Activated CD8-positive, alpha-beta T cell treated with anti-CD3 and anti-CD28 coated beads for 36 hours (primary cell): ENCODE measurements around the gene SPAG4. TPM values are rescaled to one million over a fixed set of nuclear protein-coding genes. Genes with fewer than 3 reads are reported as not detected.
A peak's percentile ranks its signal among the peaks of the same experiment; 100 is the strongest.

ENCODE experiments used
- ATAC-seq: fragments of 200-7000 bp; cut with Tn5 transposase; one replicate; pipeline ENCODE4 v1.10.0; 2021; ENCODE audit warnings: mild to moderate bottlenecking, moderate library complexity
- CTCF ChIA-PET: fragments of 350-600 bp; sonication (Branson Sonifier 250); formaldehyde crosslinking; loops from one replicate; lab custom pipeline; 2021; ENCODE audit warnings: antibody characterized with exemption; lab: Charles Lee
- POLR2A ChIA-PET: fragments of 350-600 bp; sonication (Branson Sonifier 250); formaldehyde crosslinking; loops from one replicate; lab custom pipeline; 2021; ENCODE audit warnings: antibody characterized with exemption; lab: Charles Lee
- DNase-seq: peaks from one replicate; pipeline ENCODE4 v3.0.0-alpha.2; 2020
- H3K27ac Mint-ChIP-seq: one replicate; pipeline ENCODE4 v1.8.0; 2021; ENCODE audit warnings: mild to moderate bottlenecking, mixed read lengths
- H3K27me3 Mint-ChIP-seq: one replicate; pipeline ENCODE4 v1.8.0; 2021; ENCODE audit warnings: mixed read lengths
- H3K36me3 Mint-ChIP-seq: one replicate; pipeline ENCODE4 v1.8.0; 2021; ENCODE audit warnings: low read depth, mixed read lengths
- H3K4me1 Mint-ChIP-seq: one replicate; pipeline ENCODE4 v1.8.0; 2021; ENCODE audit warnings: low read depth, mixed read lengths
- H3K4me3 Mint-ChIP-seq: one replicate; pipeline ENCODE4 v1.8.0; 2021; ENCODE audit warnings: mild to moderate bottlenecking, moderate library complexity, mixed read lengths
- H3K9me3 Mint-ChIP-seq: one replicate; pipeline ENCODE4 v1.8.0; 2021; ENCODE audit warnings: mixed read lengths
- intact Hi-C: fragments of 100-400 bp; cut with micrococcal nuclease; formaldehyde crosslinking; loops from one replicate; pipeline ENCODE4 v1.10.0; 2022
- total RNA-seq, 2 experiments: library from RNA; stranded (reverse); gene quantifications; one replicate each; pipeline ENCODE4 v1.2.3, GENCODE V29; 2021
- TF ChIP-seq, protein P1 (sequence below): fragments of 200-600 bp; IDR thresholded peaks from one replicate; pipeline ENCODE4 v1.8.0; 2022; ENCODE audit warnings: antibody characterized with exemption, mild to moderate bottlenecking

Gene SPAG4
- total RNA-seq, 2 experiments from 2014 or later, result 11.5 to 11.8 TPM

DNA sequence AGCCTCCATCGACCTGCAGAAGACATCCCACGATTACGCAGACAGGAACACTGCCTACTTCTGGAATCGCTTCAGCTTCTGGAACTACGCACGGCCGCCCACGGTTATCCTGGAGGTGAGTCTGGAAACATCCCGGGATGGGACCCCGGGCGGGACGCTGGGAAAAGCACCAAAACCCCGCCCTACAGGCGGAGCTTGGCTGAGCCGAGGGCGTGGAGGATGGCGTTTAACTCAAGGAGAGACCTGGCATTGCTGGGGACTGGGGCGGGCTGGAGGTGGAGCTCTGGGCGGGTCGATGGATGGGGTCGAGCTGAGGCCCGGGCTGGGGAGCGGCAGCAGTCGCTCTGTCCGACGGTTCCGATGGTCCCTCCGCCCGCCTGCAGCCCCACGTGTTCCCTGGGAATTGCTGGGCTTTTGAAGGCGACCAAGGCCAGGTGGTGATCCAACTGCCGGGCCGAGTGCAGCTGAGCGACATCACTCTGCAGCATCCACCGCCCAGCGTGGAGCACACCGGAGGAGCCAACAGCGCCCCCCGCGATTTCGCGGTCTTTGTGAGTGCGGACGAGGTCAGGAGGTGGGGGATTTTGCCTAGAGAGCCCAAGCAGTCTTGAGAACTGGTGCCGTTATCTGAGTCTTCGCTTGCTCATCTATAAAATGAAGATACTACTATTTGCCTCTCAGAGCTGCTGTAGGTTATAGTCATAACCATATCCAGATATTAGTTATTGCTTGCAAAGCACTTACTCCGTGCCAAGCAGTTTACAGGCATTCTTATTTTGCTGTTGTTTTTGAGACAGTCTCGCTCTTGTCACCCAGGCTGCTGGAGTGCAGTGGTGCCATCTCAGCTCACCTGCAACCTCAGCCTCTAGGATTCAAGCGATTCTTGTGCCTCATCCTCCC, 3.8 kb downstream of the SPAG4 start:
- Mint-ChIP-seq H3K27me3 (peaks cover 3% of the 10 kb centered on the region), H3K36me3 (peaks cover 5% of the 10 kb centered on the region), H3K4me1 (peaks cover 41% of the 10 kb centered on the region), H3K4me3 (peak overlapping the region; percentile 89), H3K27ac (peak overlapping the region; percentile 83), H3K9me3 (no peaks in the 10 kb centered on the region)
- DNase-seq, result peak; percentile 92
- ATAC-seq, result peak; percentile 35
- TF ChIP-seq, protein P1, sequence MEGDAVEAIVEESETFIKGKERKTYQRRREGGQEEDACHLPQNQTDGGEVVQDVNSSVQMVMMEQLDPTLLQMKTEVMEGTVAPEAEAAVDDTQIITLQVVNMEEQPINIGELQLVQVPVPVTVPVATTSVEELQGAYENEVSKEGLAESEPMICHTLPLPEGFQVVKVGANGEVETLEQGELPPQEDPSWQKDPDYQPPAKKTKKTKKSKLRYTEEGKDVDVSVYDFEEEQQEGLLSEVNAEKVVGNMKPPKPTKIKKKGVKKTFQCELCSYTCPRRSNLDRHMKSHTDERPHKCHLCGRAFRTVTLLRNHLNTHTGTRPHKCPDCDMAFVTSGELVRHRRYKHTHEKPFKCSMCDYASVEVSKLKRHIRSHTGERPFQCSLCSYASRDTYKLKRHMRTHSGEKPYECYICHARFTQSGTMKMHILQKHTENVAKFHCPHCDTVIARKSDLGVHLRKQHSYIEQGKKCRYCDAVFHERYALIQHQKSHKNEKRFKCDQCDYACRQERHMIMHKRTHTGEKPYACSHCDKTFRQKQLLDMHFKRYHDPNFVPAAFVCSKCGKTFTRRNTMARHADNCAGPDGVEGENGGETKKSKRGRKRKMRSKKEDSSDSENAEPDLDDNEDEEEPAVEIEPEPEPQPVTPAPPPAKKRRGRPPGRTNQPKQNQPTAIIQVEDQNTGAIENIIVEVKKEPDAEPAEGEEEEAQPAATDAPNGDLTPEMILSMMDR, result peak; percentile 45
- POLR2A ChIA-PET, result interaction anchor here (0.8 to 6.4 kb wide), 10 partner anchors 10 to 123 kb away, joined by 3 to 163 read pairs (median 4); partner anchors contain the start of genes CPNE1, NFS1, RBM12 and RBM39
- intact Hi-C loops, result loop anchor here (5.0 to 10.0 kb wide), 3 partner anchors 43 to 335 kb away; partner anchors contain the start of genes CPNE1, RBM12, RBM39 and SCAND1
- CTCF ChIA-PET, result interaction anchor here (0.7 to 4.7 kb wide), 24 partner anchors 8 to 334 kb away, joined by 3 to 49 read pairs (median 4); partner anchors contain the start of genes CPNE1, ERGIC3, RBM12 and SCAND1

DNA sequence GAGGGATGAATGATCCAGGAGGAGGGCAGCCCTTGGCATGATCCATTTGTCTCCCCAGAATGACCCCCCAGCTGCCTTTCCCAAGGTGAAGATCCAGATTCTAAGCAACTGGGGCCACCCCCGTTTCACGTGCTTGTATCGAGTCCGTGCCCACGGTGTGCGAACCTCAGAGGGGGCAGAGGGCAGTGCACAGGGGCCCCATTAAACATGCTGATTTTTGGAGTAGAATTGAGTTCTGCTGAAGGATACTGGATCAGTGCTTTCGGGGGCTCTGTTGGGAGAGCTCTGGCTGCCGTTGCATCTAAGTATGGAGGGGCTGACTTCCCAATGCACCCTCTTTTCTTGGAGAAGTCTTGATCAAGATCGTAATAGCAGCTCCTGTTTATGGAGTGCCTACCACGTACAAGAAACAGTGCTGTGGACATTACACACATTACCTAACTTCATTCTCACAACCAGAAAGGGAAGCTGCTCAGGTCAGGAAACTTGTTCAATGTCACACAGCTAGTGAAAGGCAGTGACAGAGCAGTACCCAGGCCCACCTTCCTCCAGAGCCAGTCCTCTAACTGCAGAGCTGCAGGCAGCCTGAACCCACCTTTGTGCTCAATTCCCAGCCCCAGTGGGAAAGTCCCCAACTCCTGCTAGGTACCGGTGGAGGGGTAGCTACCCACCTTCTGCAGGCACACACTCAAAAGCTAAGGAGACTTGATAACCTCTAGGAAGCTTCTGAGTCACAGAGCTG, 5.4 kb downstream of the SPAG4 start:
- Mint-ChIP-seq H3K36me3 (peaks cover 14% of the 10 kb centered on the region), H3K4me1 (peaks cover 34% of the 10 kb centered on the region), H3K27me3 (peaks cover 3% of the 10 kb centered on the region), H3K4me3 (no peak overlapping the region), H3K9me3 (no peaks in the 10 kb centered on the region), H3K27ac (peak overlapping the region; percentile 22)
- ATAC-seq (no peak), DNase-seq (no peak)
- intact Hi-C loops, result no loop called here
- TF ChIP-seq, protein P1, result no peak
- ChIA-PET POLR2A (interaction anchor here (1.3 to 6.4 kb wide), 4 partner anchors 8 to 80 kb away, joined by 4 to 163 read pairs (median 20); partner anchors contain the start of genes CPNE1, NFS1, RBM12 and ROMO1), CTCF (interaction anchor here (1.1 to 4.7 kb wide), 8 partner anchors 10 to 79 kb away, joined by 3 to 49 read pairs (median 8); partner anchors contain the start of genes CPNE1, ERGIC3 and RBM12)

DNA sequence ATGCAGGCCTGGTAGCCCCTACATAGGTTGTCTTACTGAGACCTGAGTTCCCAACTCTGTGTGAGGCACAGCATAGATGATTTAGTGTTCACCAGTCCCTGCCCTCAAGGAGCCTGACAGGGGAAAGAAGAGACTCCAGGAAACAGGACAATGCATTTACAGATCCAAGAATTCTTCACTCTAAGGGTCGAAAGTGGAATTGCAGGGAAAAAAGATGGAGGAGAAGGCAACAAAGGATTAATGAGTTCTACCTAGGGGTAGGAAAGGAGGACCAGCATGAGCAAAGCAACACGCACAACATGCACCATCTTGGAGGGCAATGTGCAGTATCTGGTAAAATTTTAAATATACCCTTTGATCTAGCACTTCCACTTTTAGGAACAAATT, 5.9 kb downstream of the SPAG4 start:
- H3K36me3 Mint-ChIP-seq, result peaks cover 16% of the 10 kb centered on the region
- POLR2A ChIA-PET, result interaction anchor here (6.4 kb wide), 1 partner anchor 39 kb away, joined by 163 read pairs; the partner anchor contains the start of genes CPNE1 and RBM12
- intact Hi-C loops, result no loop called here

DNA sequence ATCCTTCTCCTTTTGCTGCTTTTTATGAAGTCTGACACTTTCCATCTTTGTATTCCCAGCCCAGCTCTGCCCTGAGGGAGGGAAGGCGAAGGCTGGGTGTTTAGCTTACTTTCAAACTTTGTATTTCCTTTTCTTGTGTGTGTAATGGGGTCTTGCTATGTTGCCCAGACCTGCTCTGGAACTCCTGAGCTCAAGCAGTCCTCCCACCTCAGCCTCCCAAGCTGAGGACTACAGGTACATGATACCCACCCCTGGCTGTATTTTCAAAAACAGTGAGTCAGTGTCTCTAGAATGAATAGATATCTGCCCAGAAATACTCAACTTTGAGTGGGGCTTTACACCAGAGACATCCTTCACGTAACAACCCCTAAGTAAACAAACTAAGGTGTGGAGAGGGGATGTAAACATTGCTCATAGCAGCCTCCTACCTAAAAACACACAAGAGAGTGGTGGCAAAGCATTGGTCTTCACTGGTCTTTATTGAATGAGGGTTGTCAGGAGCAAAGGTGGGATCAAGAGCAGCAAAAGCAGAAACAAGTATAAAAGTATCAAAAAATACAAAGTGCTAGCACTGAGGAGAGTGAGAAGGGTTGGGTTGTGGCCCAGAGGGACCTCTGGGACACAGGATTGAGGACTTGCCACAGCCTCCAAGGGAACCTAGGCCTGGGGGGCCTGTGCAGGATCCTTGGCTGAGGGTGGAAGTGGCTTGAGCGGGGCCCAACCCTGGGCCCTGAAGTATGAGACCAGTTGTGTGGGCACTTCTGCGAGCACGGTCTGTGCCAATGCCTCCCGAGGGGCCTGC, 10.2 kb downstream of the SPAG4 start:
- peaks cover 31% of the 10 kb centered on the region for H3K36me3 Mint-ChIP-seq
- H3K4me3 Mint-ChIP-seq, result no peak overlapping the region
- ATAC-seq, result no peak
- CTCF ChIA-PET, result no interaction called here
- no peak for DNase-seq
- intact Hi-C loops, result no loop called here
- no peaks in the 10 kb centered on the region for H3K4me1 Mint-ChIP-seq
- POLR2A ChIA-PET, result no interaction called here
- TF ChIP-seq, protein P1, result no peak
- H3K9me3 Mint-ChIP-seq, result no peaks in the 10 kb centered on the region
- H3K27me3 Mint-ChIP-seq, result no peaks in the 10 kb centered on the region
- H3K27ac Mint-ChIP-seq, result peak overlapping the region; percentile 65

More for the DNA sequence above, 5.9 kb downstream of the SPAG4 start:
- no peak for ATAC-seq
- H3K27ac Mint-ChIP-seq, result peak overlapping the region; percentile 48
- H3K4me3 Mint-ChIP-seq, result no peak overlapping the region
- no peaks in the 10 kb centered on the region for H3K9me3 Mint-ChIP-seq
- H3K27me3 Mint-ChIP-seq, result peaks cover 3% of the 10 kb centered on the region
- CTCF ChIA-PET, result interaction anchor here (1.4 to 3.7 kb wide), 2 partner anchors 34 to 37 kb away, joined by 4 to 22 read pairs; no protein-coding TSS in a partner anchor
- TF ChIP-seq, protein P1, result no peak
- peaks cover 31% of the 10 kb centered on the region for H3K4me1 Mint-ChIP-seq
- DNase-seq, result no peak
